Measurements from ENCODE around the gene SETD1B.

SETD1B gene

DNA sequence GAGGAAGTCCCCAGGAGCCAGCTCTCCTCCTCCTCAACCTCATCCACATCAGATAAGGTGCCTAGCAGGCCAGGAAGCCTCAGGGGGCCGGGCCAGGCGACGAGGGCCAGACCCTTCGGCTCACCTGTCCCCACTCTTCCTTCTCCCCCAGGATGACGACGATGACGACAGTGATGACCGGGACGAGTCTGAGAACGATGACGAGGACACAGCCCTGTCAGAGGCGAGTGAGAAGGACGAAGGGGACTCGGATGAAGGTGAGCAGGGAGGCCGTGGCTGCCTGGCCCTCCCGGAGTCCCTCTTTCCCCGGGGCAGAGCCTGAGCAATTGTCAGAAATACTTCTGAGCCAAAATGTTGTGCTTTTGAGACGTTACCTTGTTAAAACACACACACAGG, 13.8 kb downstream of the SETD1B start:
- H3K36me3 ChIP-seq (ENCODE audit: control insufficient read depth, insufficient read depth, low read length): peaks cover 29% of the 10 kb centered on the region

DNA sequence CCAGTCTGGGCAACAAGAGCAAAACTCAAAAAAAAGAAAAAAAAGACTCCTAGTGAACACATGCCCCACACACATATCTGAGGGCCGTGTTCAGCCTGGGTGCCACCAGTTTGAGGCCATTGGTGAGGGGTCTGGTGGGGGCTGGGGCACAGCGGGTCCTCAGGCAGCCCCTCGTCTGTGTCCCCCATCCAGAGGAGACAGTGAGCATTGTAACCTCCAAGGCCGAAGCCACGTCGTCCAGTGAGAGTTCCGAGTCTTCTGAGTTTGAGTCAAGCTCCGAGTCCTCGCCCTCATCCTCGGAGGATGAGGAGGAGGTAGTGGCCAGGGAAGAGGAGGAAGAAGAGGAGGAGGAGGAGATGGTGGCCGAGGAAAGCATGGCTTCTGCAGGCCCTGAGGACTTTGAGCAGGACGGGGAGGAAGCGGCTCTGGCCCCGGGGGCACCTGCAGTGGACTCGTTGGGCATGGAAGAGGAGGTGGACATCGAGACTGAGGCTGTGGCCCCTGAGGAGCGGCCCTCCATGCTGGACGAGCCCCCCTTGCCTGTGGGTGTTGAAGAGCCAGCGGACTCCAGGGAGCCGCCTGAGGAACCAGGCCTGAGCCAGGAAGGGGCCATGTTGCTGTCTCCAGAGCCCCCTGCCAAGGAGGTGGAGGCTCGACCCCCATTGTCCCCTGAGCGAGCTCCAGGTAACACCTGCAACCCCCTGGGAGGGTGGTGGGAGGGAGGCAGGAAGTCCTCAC, 15.6 kb downstream of the SETD1B start:
- peaks cover 36% of the 10 kb centered on the region for H3K36me3 ChIP-seq (ENCODE audit: control insufficient read depth, insufficient read depth, low read length)
- no peaks in the 10 kb centered on the region for H3K27me3 ChIP-seq (replicated peaks; ENCODE audit: control insufficient read depth, insufficient read depth, low read length)

More for the DNA sequence above, 13.8 kb downstream of the SETD1B start:
- H3K4me3 ChIP-seq (replicated peaks; ENCODE audit: low read depth, low read length): no peak overlapping the region
- H3K27me3 ChIP-seq (replicated peaks; ENCODE audit: control insufficient read depth, insufficient read depth, low read length): no peaks in the 10 kb centered on the region
- TF ChIP-seq, protein P1, sequence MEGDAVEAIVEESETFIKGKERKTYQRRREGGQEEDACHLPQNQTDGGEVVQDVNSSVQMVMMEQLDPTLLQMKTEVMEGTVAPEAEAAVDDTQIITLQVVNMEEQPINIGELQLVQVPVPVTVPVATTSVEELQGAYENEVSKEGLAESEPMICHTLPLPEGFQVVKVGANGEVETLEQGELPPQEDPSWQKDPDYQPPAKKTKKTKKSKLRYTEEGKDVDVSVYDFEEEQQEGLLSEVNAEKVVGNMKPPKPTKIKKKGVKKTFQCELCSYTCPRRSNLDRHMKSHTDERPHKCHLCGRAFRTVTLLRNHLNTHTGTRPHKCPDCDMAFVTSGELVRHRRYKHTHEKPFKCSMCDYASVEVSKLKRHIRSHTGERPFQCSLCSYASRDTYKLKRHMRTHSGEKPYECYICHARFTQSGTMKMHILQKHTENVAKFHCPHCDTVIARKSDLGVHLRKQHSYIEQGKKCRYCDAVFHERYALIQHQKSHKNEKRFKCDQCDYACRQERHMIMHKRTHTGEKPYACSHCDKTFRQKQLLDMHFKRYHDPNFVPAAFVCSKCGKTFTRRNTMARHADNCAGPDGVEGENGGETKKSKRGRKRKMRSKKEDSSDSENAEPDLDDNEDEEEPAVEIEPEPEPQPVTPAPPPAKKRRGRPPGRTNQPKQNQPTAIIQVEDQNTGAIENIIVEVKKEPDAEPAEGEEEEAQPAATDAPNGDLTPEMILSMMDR (IDR thresholded peaks at IDR 0.05; ENCODE audit: insufficient read depth, low read length, poor library complexity, severe bottlenecking): no peak
- no peak for DNase-seq (ENCODE audit: extremely low read depth, insufficient read length)

DNA sequence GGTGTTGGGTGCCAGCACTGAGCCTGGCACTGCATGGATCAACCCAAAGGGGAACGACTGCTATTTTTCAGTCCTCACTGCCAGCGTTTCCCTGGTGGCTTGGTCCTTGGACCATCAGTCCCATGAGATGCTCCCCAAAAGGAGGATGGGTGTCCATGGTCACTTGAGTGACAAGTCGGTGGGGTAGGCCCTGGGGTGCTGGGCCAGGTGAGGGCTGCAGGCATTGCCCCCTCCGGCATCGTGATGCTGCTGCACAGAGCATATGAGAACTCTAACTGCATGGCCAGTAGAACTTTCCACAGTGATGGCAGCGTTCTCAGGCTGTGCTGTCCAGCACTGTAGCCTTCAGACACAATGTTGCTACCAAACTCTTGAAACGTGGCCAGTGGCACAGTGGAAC, 16.2 kb downstream of the SETD1B start:
- DNase-seq (ENCODE audit: extremely low read depth, insufficient read length): no peak
- TF ChIP-seq, protein P1 (IDR thresholded peaks at IDR 0.05; ENCODE audit: insufficient read depth, low read length, poor library complexity, severe bottlenecking): no peak
- H3K36me3 ChIP-seq (ENCODE audit: control insufficient read depth, insufficient read depth, low read length): peaks cover 35% of the 10 kb centered on the region

More for the DNA sequence above, 15.6 kb downstream of the SETD1B start:
- H3K4me3 ChIP-seq (replicated peaks; ENCODE audit: low read depth, low read length): no peak overlapping the region
- TF ChIP-seq, protein P1 (IDR thresholded peaks at IDR 0.05; ENCODE audit: insufficient read depth, low read length, poor library complexity, severe bottlenecking): no peak
- DNase-seq (ENCODE audit: extremely low read depth, insufficient read length): no peak

DNA sequence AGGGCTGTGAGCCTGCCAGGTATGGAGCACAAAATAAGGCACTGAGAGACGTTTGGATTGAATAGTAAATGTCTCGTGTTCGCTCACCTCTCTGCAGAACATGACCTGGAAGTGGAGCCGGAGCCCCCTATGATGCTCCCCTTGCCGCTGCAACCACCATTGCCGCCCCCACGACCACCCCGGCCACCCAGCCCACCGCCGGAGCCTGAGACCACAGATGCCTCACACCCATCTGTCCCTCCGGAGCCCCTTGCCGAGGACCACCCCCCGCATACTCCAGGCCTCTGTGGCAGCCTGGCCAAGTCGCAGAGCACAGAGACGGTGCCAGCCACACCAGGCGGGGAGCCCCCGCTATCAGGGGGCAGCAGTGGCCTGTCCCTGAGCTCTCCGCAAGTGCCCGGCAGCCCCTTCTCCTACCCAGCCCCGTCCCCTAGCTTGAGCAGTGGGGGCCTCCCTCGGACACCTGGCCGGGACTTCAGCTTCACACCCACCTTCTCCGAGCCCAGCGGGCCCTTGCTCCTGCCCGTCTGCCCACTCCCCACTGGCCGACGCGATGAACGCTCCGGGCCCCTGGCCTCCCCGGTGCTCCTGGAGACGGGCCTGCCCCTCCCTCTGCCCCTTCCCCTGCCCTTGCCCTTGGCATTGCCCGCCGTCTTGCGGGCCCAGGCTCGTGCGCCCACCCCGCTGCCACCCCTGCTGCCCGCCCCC, 18.7 kb downstream of the SETD1B start:
- peaks cover 32% of the 10 kb centered on the region for H3K36me3 ChIP-seq (ENCODE audit: control insufficient read depth, insufficient read depth, low read length)
- no peak for DNase-seq (ENCODE audit: extremely low read depth, insufficient read length)
- H3K4me3 ChIP-seq (replicated peaks; ENCODE audit: low read depth, low read length): no peak overlapping the region
- TF ChIP-seq, protein P1 (IDR thresholded peaks at IDR 0.05; ENCODE audit: insufficient read depth, low read length, poor library complexity, severe bottlenecking): no peak
- no peaks in the 10 kb centered on the region for H3K27me3 ChIP-seq (replicated peaks; ENCODE audit: control insufficient read depth, insufficient read depth, low read length)

More for the DNA sequence above, 16.2 kb downstream of the SETD1B start:
- H3K27me3 ChIP-seq (replicated peaks; ENCODE audit: control insufficient read depth, insufficient read depth, low read length): no peaks in the 10 kb centered on the region
- no peak overlapping the region for H3K4me3 ChIP-seq (replicated peaks; ENCODE audit: low read depth, low read length)

DNA sequence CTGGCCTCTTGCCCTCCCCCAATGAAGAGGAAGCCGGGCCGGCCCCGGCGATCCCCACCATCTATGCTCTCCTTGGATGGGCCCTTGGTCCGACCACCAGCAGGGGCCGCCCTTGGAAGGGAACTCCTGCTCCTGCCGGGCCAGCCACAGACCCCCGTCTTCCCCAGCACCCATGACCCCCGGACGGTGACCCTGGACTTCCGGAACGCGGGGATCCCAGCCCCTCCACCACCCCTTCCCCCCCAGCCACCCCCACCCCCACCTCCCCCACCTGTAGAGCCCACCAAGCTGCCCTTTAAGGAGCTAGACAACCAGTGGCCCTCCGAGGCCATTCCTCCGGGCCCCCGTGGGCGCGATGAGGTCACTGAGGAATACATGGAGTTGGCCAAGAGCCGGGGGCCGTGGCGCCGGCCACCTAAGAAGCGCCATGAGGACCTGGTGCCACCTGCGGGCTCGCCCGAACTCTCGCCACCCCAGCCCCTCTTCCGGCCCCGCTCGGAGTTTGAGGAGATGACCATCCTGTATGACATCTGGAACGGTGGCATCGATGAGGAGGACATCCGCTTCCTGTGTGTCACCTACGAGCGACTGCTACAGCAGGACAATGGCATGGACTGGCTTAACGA, 19.4 kb downstream of the SETD1B start:
- DNase-seq (ENCODE audit: extremely low read depth, insufficient read length): no peak
- H3K36me3 ChIP-seq (ENCODE audit: control insufficient read depth, insufficient read depth, low read length): peaks cover 33% of the 10 kb centered on the region

More for the DNA sequence above, 19.4 kb downstream of the SETD1B start:
- Histone ChIP-seq H3K27me3 (replicated peaks; ENCODE audit: control insufficient read depth, insufficient read depth, low read length) (no peaks in the 10 kb centered on the region), H3K4me3 (replicated peaks; ENCODE audit: low read depth, low read length) (no peak overlapping the region)
- TF ChIP-seq, protein P1 (IDR thresholded peaks at IDR 0.05; ENCODE audit: insufficient read depth, low read length, poor library complexity, severe bottlenecking): no peak
